Activated naive CD4-positive, alpha-beta T cell treated with anti-CD3 and anti-CD28 coated beads, Interleukin-2, amount 50 U/mL, for 72 hours (primary cell): ENCODE results near the gene ROR2. TPM values are rescaled to one million over a fixed set of nuclear protein-coding genes. Genes with fewer than 3 reads are reported as not detected.

Source experiments
- ATAC-seq, 2 donors: fragments of 150-1000 bp; cut with Tn5 transposase; 2 replicates each; pipeline ENCODE4 v1.10.0; 2021; ENCODE audit warnings: mild to moderate bottlenecking in 2 of 2, moderate library complexity in 2 of 2
- DNase-seq, 2 donors: peaks; one replicate each; pipeline ENCODE4 v3.0.0; 2021 to 2022; ENCODE audit warnings: low spot score in 2 of 2
- H3K27ac Mint-ChIP-seq, 2 donors: one replicate each; pipeline ENCODE4 v1.8.0; 2022; ENCODE audit warnings: mild to moderate bottlenecking in 2 of 2, mixed read lengths in 2 of 2
- H3K36me3 Mint-ChIP-seq, 2 donors: one replicate each; pipeline ENCODE4 v1.8.0; 2022; ENCODE audit warnings: mixed read lengths in 2 of 2
- H3K9me3 Mint-ChIP-seq, 2 donors: one replicate each; pipeline ENCODE4 v1.8.0; 2022; ENCODE audit warnings: mixed read lengths in 2 of 2
- total RNA-seq, 2 donors: library from RNA; stranded (reverse); gene quantifications; one replicate each; pipeline ENCODE4 v1.2.3, GENCODE V29; 2022

ROR2 gene
- total RNA-seq, 2 donors from 2014 or later = not detected

GRCh38 chr9:91729558-91729842 lies 220.5 kb downstream of the ROR2 start:
- DNase-seq = no peak
- H3K27ac Mint-ChIP-seq = peak overlapping the region in 1 of 2 donors; percentile 50
- H3K36me3 Mint-ChIP-seq = no peaks in the 10 kb centered on the region
- no peak for ATAC-seq
- H3K9me3 Mint-ChIP-seq = no peaks in the 10 kb centered on the region

DNA sequence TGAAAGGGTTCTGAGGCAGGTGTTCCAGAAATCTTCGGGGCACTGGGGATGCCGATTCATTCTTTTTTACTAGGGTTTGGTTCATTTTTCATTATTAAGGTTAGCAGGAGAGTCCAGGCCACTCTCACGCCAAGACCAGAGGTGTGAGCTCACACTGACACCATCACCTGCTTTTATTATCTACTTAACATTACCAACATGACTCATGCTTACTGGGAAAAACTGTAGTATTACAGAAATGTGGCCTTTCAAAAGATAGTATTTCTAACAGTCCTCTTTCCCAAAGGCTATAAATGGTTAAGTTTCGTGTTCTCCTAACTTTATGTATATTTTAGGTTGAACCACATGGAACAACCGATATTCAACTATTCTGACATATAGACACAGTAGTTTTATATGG lies 222.1 kb downstream of the ROR2 start:
- no peaks in the 10 kb centered on the region for H3K9me3 Mint-ChIP-seq
- H3K36me3 Mint-ChIP-seq = no peaks in the 10 kb centered on the region
- ATAC-seq (no peak), DNase-seq (no peak)
- H3K27ac Mint-ChIP-seq = no peak overlapping the region

DNA sequence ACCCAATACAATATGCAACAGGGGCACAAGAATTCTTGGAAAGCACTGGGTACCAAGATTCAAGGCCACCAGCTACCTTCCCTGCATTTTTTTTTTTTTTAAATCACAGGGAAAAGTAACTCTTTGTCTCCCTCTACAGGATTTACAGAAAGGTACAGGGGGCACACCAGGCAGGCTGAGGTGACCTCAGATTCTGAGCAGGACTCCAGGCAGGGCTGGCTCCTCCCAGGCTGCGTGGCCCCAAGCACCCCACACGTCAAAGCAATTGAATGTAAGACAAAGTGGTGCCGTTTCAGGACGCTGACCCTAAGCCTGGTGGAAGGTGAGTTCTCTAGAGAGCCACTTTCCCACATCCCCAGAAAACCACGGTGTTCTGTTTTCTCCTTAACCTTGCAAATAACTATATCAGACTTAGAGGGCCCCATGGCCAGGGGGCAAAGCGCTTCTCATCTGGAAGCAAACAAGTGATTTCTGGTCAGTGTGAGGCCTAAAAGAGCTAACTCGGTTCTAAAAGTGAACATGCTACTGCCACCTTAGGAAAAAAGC lies 222.6 kb downstream of the ROR2 start:
- ATAC-seq (peak; percentile 81 to 90), DNase-seq (peak in 1 of 2 donors; percentile 35)
- Mint-ChIP-seq H3K27ac (no peak overlapping the region), H3K9me3 (no peaks in the 10 kb centered on the region), H3K36me3 (no peaks in the 10 kb centered on the region)

- no peak for ATAC-seq
Observed at GRCh38 chr9:91726406-91727100, 223.5 kb downstream of the ROR2 start.

GRCh38 chr9:91725651-91726050 lies 224.4 kb downstream of the ROR2 start:
- Mint-ChIP-seq H3K27ac (no peak overlapping the region), H3K36me3 (no peaks in the 10 kb centered on the region)

More at GRCh38 chr9:91726406-91727100, 223.5 kb downstream of the ROR2 start:
- no peak for DNase-seq
- Mint-ChIP-seq H3K27ac (no peak overlapping the region), H3K9me3 (no peaks in the 10 kb centered on the region), H3K36me3 (no peaks in the 10 kb centered on the region)

GRCh38 chr9:91724609-91725505 lies 225.2 kb downstream of the ROR2 start:
- H3K9me3 Mint-ChIP-seq = no peaks in the 10 kb centered on the region

More at GRCh38 chr9:91725651-91726050, 224.4 kb downstream of the ROR2 start:
- H3K9me3 Mint-ChIP-seq = no peaks in the 10 kb centered on the region
- ATAC-seq (no peak), DNase-seq (no peak)

GRCh38 chr9:91724068-91724440 lies 226.0 kb downstream of the ROR2 start:
- DNase-seq (no peak), ATAC-seq (no peak)
- no peaks in the 10 kb centered on the region for H3K36me3 Mint-ChIP-seq
- no peak overlapping the region for H3K27ac Mint-ChIP-seq
- no peaks in the 10 kb centered on the region for H3K9me3 Mint-ChIP-seq

More at GRCh38 chr9:91724609-91725505, 225.2 kb downstream of the ROR2 start:
- no peak for DNase-seq
- Mint-ChIP-seq H3K36me3 (no peaks in the 10 kb centered on the region), H3K27ac (peak overlapping the region in 1 of 2 donors; percentile 15)
- no peak for ATAC-seq

- Mint-ChIP-seq H3K27ac (no peak overlapping the region), H3K36me3 (no peaks in the 10 kb centered on the region), H3K9me3 (no peaks in the 10 kb centered on the region)
- no peak for DNase-seq
- no peak for ATAC-seq
Observed at GRCh38 chr9:91723420-91724067, 226.5 kb downstream of the ROR2 start.

GRCh38 chr9:91720751-91721705 lies 229.0 kb downstream of the ROR2 start:
- ATAC-seq (no peak), DNase-seq (no peak)
- H3K36me3 Mint-ChIP-seq = peaks cover 9 to 11% of the 10 kb centered on the region in 2 donors
- no peak overlapping the region for H3K27ac Mint-ChIP-seq
- H3K9me3 Mint-ChIP-seq = peaks cover 6 to 7% of the 10 kb centered on the region in 2 donors

DNA sequence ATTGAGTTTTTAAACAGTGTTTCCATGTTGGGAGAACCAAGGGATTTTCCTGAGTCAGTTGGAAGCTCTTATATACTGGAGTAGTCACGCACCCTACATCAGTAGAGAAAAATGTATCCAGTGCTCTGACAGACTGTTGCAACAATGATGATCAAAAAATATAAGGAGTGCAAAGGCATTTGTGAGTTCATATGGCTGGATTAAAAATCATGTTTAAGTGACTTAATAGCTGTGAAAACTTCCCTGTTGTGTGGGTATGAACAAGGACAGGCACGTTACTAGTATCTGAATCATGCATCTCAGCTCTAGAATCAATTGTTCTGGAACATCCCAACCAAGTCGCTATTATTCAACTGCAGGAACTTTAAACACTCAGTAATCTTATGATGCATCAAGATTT lies 229.7 kb downstream of the ROR2 start:
- no peak for DNase-seq
- H3K36me3 Mint-ChIP-seq = peaks cover 9 to 11% of the 10 kb centered on the region in 2 donors
- H3K27ac Mint-ChIP-seq = no peak overlapping the region
- ATAC-seq = no peak
- H3K9me3 Mint-ChIP-seq = peaks cover 6 to 7% of the 10 kb centered on the region in 2 donors

GRCh38 chr9:91718071-91718470 lies 232.0 kb downstream of the ROR2 start:
- H3K9me3 Mint-ChIP-seq = peaks cover 6 to 7% of the 10 kb centered on the region in 2 donors
- DNase-seq (no peak), ATAC-seq (no peak)
- H3K36me3 Mint-ChIP-seq = peaks cover 9 to 11% of the 10 kb centered on the region in 2 donors
- no peak overlapping the region for H3K27ac Mint-ChIP-seq

DNA sequence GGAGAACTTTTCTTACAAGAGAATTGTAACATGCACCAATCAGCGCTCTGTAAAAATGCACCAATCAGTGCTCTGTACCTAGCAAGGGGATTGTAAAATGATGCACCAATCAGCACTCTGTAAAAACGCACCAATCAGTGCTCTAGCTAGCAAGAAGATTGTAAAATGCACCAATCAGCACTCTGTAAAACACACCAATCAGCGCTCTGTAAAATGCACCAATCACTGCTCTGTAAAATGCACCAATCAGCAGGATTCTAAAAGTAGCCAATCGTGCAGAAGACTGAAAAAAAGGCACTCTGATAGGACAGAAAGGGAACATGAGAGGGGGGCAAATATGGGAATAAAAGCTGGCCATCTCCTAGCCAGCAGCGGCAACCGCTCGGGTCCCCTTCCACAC lies 233.2 kb downstream of the ROR2 start:
- H3K27ac Mint-ChIP-seq = no peak overlapping the region
- peaks cover 6 to 7% of the 10 kb centered on the region in 2 donors for H3K9me3 Mint-ChIP-seq
- no peak for DNase-seq
- peaks cover 9 to 11% of the 10 kb centered on the region in 2 donors for H3K36me3 Mint-ChIP-seq
- ATAC-seq = no peak

GRCh38 chr9:91716239-91716638 lies 233.8 kb downstream of the ROR2 start:
- Mint-ChIP-seq H3K27ac (no peak overlapping the region), H3K9me3 (peaks cover 6 to 7% of the 10 kb centered on the region in 2 donors), H3K36me3 (peaks cover 9 to 11% of the 10 kb centered on the region in 2 donors)
- no peak for ATAC-seq
- DNase-seq = no peak

GRCh38 chr9:91714874-91715615 lies 235.0 kb downstream of the ROR2 start:
- no peak for DNase-seq
- Mint-ChIP-seq H3K27ac (no peak overlapping the region), H3K9me3 (peaks cover 6 to 7% of the 10 kb centered on the region in 2 donors), H3K36me3 (peaks cover 9 to 11% of the 10 kb centered on the region in 2 donors)
- ATAC-seq = no peak

DNA sequence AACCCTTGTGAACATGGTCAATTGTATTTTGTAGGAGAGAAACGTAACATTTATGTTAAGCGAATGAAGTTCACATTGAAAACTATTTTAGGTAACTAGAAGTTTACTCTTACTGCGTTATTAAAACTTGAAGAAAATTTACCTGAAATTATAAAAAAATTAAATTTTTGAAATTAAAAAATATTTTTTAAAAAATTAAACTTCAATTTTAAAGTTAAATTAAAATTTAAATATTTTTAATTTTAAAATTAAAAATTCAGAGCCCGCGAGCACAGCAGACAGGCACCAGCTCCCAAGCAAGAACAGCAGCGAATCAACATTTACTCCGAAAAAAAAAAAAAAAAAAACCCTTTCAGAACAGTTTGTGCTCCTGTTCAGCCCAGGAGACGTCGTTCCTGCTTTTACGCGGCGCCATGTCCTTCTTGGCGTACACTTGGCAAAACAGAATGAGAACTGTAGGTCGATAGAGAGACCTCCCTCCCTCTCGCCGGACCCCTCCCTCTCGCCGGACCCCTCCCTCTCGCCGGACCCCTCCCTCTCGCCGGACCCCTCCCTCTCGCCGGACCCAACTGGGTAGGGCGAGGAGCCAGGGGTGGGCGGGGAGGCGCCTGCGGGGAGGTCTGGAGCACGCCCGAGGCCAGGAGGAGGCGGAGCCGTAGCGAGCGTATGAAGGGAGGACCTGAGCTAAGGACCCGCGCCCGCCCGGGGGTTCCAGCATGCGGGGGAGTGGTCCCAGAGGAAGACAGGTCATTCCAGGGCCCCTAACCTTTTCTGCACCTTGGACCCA lies 235.8 kb downstream of the ROR2 start:
- peaks cover 6 to 7% of the 10 kb centered on the region in 2 donors for H3K9me3 Mint-ChIP-seq
- peaks cover 9 to 11% of the 10 kb centered on the region in 2 donors for H3K36me3 Mint-ChIP-seq
- DNase-seq (no peak), ATAC-seq (peak in 1 of 2 donors; percentile 23)
- no peak overlapping the region for H3K27ac Mint-ChIP-seq
